Measurements from ENCODE around the gene AQR. TPM values are rescaled to one million over a fixed set of nuclear protein-coding genes. Genes with fewer than 3 reads are reported as not detected.
A peak's percentile ranks its signal among the peaks of the same experiment; 100 is the strongest.
"Not testable (repeated sequence)": the region's sequence is repeated elsewhere in the genome, so short reads cannot be mapped to it uniquely, and the experiment has no call there.

AQR gene
- total RNA-seq, 1 donor from 2014 or later = 19.8 TPM

DNA sequence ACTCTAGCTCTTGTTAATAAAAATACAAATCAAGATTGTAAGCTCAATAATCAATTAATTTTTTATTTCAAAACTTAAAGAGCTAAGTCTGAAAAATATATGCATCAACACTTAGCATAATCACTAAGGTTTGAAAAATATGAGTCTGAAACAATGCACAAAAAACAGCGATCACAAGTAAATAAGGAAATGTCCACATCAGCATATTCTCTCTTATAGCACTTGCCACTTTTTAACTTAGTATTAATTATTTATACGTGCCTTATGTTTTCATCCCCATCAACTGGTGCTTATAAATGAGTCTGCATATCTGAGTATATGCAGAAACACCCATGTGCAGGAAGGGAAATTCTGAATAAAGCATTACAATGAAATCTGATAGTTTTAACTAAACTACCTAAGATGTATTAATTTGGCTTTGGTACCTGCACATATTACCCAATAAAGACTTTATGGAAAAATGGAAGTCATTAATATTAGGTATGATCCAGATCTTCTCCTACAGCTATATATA, 28.3 kb downstream of the AQR start:
- H3K9ac ChIP-seq (ENCODE audit: low read depth in 1 of 3, low read length in 3 of 3) = no peak overlapping the region
- no peak overlapping the region for H3K27ac ChIP-seq (ENCODE audit: low read depth, low read length)
- H3K27me3 ChIP-seq (ENCODE audit: control insufficient read depth in 3 of 3, insufficient read depth in 3 of 3, low read length in 3 of 3) = no peaks in the 10 kb centered on the region
- peaks cover 3 to 37% (median 28%) of the 10 kb centered on the region in 3 donors for H3K36me3 ChIP-seq (ENCODE audit: control insufficient read depth in 3 of 3, insufficient read depth in 3 of 3, low read length in 3 of 3)
- no peaks in the 10 kb centered on the region for H3K4me1 ChIP-seq (ENCODE audit: control insufficient read depth in 3 of 3, insufficient read depth in 3 of 3, low read length in 3 of 3)
- H3K4me3 ChIP-seq (ENCODE audit: low read length in 3 of 3) = no peak overlapping the region
- no peaks in the 10 kb centered on the region for H3K9me3 ChIP-seq (ENCODE audit: control insufficient read depth in 3 of 3, low read length in 3 of 3)

DNA sequence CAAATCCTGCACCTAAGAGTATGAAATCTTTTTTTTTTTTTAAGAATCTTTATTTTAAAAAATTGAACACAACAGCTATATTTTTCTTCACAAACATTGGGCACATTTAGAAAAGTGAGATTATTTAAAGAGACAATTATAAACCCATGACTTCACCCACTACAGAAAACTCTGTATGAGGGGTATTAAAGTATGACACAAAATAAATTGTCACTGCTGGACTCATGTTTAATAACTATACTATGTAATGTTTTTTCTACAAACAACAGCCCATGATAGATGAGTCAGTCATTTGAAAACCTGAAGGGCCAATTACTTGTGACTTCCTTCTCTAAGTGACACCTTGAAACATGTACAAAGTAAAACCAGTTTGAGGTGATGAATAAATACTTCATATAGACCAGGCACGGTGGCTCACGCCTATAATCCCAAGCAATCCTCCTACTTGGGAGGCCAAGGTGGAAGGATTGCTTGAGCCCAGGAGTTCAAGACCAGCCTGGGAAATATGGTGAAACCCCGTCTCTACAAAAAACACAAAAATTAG, 36.0 kb downstream of the AQR start:
- Histone ChIP-seq H3K27ac (ENCODE audit: low read depth, low read length) (no peak overlapping the region), H3K36me3 (ENCODE audit: control insufficient read depth in 3 of 3, insufficient read depth in 3 of 3, low read length in 3 of 3) (peaks cover 23 to 51% (median 40%) of the 10 kb centered on the region in 3 donors), H3K9me3 (ENCODE audit: control insufficient read depth in 3 of 3, low read length in 3 of 3) (no peaks in the 10 kb centered on the region), H3K9ac (ENCODE audit: low read depth in 1 of 3, low read length in 3 of 3) (no peak overlapping the region), H3K27me3 (ENCODE audit: control insufficient read depth in 3 of 3, insufficient read depth in 3 of 3, low read length in 3 of 3) (no peaks in the 10 kb centered on the region), H3K4me3 (ENCODE audit: low read length in 3 of 3) (no peak overlapping the region), H3K4me1 (ENCODE audit: control insufficient read depth in 3 of 3, insufficient read depth in 3 of 3, low read length in 3 of 3) (no peaks in the 10 kb centered on the region)

DNA sequence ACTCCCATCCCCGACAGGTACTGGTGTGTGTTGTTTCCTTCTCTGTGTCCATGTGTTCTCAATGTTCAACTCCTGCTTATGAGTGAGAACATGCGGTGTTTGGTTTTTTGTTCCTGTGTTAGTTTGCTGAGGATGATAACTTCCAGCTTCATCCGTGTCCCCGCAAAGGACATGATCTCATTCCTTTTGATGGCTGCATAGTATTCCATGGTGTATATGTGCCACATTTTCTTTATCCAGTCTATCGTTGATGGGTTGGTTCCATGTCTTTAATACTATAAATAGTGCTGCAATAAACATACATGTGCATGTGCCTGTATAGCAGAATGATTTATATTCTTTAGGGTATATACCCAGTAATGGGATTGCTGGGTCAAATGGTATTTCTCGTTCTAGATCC, 41.2 kb downstream of the AQR start:
- peaks cover 21 to 54% (median 33%) of the 10 kb centered on the region in 3 donors for H3K36me3 ChIP-seq (ENCODE audit: control insufficient read depth in 3 of 3, insufficient read depth in 3 of 3, low read length in 3 of 3)

DNA sequence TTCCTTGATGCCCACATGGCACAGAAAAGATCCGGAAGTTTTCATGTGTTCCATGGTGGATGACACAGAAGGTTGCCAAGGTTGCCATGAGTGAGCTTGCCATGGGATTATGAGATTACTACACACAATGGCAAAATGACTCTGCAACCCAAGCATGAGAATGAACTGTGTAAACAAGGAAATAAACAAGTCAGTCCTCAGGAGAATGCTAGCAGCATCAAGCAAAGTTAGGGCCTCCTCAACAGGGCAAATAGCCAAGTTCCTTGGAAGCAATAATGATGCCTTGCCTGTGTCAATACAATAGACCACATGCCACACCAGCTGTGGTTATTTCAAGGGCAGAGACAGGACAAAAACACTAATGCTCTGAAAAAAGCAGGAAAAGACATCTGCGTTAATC, 41.8 kb downstream of the AQR start:
- H3K4me1 ChIP-seq (ENCODE audit: control insufficient read depth in 3 of 3, insufficient read depth in 3 of 3, low read length in 3 of 3) = no peaks in the 10 kb centered on the region
- no peaks in the 10 kb centered on the region for H3K9me3 ChIP-seq (ENCODE audit: control insufficient read depth in 3 of 3, low read length in 3 of 3)
- peaks cover 21 to 52% (median 33%) of the 10 kb centered on the region in 3 donors for H3K36me3 ChIP-seq (ENCODE audit: control insufficient read depth in 3 of 3, insufficient read depth in 3 of 3, low read length in 3 of 3)
- H3K27me3 ChIP-seq (ENCODE audit: control insufficient read depth in 3 of 3, insufficient read depth in 3 of 3, low read length in 3 of 3) = no peaks in the 10 kb centered on the region
- no peak overlapping the region for H3K4me3 ChIP-seq (ENCODE audit: low read length in 3 of 3)
- no peak overlapping the region for H3K27ac ChIP-seq (ENCODE audit: low read depth, low read length)
- no peak overlapping the region for H3K9ac ChIP-seq (ENCODE audit: low read depth in 1 of 3, low read length in 3 of 3)

More for the DNA sequence above, 41.2 kb downstream of the AQR start:
- not testable (repeated sequence) for H3K27me3 ChIP-seq (ENCODE audit: control insufficient read depth in 3 of 3, insufficient read depth in 3 of 3, low read length in 3 of 3); H3K4me3 ChIP-seq (ENCODE audit: low read length in 3 of 3); H3K9me3 ChIP-seq (ENCODE audit: control insufficient read depth in 3 of 3, low read length in 3 of 3); H3K27ac ChIP-seq (ENCODE audit: low read depth, low read length); H3K4me1 ChIP-seq (ENCODE audit: control insufficient read depth in 3 of 3, insufficient read depth in 3 of 3, low read length in 3 of 3); H3K9ac ChIP-seq (ENCODE audit: low read depth in 1 of 3, low read length in 3 of 3)

DNA sequence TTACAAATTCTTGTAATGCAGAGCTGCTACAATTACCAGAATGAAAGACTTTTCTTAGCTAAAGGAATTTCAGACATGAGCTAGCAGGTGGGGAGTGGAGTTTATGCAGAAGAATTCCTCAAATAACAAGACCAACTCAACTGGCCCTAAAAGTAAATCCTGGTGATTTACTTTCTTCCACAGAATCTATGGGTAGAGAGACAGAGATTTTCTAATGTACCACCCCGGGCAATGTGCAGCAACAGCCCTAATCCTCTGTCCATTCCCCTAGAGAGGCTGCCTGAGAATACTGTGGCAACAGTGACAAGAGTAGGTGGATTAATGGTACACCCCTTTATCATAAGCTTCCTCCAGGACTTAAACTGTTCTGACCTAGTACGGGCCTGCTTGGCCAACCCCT, 55.2 kb downstream of the AQR start:
- no peak overlapping the region for H3K9ac ChIP-seq (ENCODE audit: low read depth in 1 of 3, low read length in 3 of 3)
- H3K27me3 ChIP-seq (ENCODE audit: control insufficient read depth in 3 of 3, insufficient read depth in 3 of 3, low read length in 3 of 3) = no peaks in the 10 kb centered on the region
- H3K36me3 ChIP-seq (ENCODE audit: control insufficient read depth in 3 of 3, insufficient read depth in 3 of 3, low read length in 3 of 3) = peaks cover 15 to 54% (median 33%) of the 10 kb centered on the region in 3 donors
- no peaks in the 10 kb centered on the region for H3K9me3 ChIP-seq (ENCODE audit: control insufficient read depth in 3 of 3, low read length in 3 of 3)
- H3K4me1 ChIP-seq (ENCODE audit: control insufficient read depth in 3 of 3, insufficient read depth in 3 of 3, low read length in 3 of 3) = no peaks in the 10 kb centered on the region
- H3K27ac ChIP-seq (ENCODE audit: low read depth, low read length) = no peak overlapping the region
- no peak overlapping the region for H3K4me3 ChIP-seq (ENCODE audit: low read length in 3 of 3)

DNA sequence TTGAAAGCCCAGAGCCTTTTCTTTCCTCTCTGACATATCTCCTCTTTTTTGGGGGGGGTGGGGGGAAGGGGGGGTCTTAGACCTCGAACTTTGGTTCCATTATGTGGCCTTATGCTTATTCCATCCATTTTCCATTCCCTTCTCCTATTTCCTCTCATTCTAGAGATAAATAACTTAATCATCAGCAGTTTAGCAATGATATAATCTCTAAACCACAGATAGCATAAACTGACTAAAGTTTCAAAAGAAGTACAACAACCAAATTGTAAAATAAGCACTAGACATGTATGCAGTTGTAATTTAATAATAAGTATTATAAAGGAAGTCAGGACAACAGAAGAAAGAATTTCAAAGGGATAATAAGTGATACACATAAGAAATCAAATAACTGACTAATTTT, 64.5 kb downstream of the AQR start:
- Histone ChIP-seq H3K27me3 (ENCODE audit: control insufficient read depth in 3 of 3, insufficient read depth in 3 of 3, low read length in 3 of 3) (no peaks in the 10 kb centered on the region), H3K9ac (ENCODE audit: low read depth in 1 of 3, low read length in 3 of 3) (no peak overlapping the region), H3K4me1 (ENCODE audit: control insufficient read depth in 3 of 3, insufficient read depth in 3 of 3, low read length in 3 of 3) (peaks cover 4 to 5% (median 5%) of the 10 kb centered on the region in 3 donors), H3K4me3 (ENCODE audit: low read length in 3 of 3) (no peak overlapping the region), H3K36me3 (ENCODE audit: control insufficient read depth in 3 of 3, insufficient read depth in 3 of 3, low read length in 3 of 3) (peaks cover 6 to 34% (median 14%) of the 10 kb centered on the region in 3 donors), H3K9me3 (ENCODE audit: control insufficient read depth in 3 of 3, low read length in 3 of 3) (no peaks in the 10 kb centered on the region), H3K27ac (ENCODE audit: low read depth, low read length) (no peak overlapping the region)

DNA sequence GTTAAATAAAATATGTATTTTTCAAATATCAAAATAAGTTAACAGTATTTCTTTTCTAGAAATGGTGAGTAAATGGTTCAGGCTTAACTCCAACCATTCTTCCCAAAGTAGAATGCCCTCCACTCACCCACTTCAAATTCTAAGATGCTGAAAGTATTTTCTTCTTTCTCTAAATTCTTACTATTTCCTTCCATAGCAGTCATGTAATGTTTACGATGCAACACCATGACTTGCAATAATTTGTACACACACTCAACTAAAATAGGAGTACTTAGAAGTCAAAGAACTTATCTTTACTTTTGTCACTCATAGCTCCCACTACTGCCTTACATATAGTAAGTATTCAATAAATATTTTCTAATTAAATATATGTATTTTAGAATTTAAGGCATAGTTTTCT, 65.0 kb downstream of the AQR start:
- Histone ChIP-seq H3K27me3 (ENCODE audit: control insufficient read depth in 3 of 3, insufficient read depth in 3 of 3, low read length in 3 of 3) (no peaks in the 10 kb centered on the region), H3K36me3 (ENCODE audit: control insufficient read depth in 3 of 3, insufficient read depth in 3 of 3, low read length in 3 of 3) (peaks cover 6 to 32% (median 14%) of the 10 kb centered on the region in 3 donors), H3K4me1 (ENCODE audit: control insufficient read depth in 3 of 3, insufficient read depth in 3 of 3, low read length in 3 of 3) (peaks cover 4 to 5% (median 5%) of the 10 kb centered on the region in 3 donors), H3K27ac (ENCODE audit: low read depth, low read length) (no peak overlapping the region), H3K4me3 (ENCODE audit: low read length in 3 of 3) (no peak overlapping the region), H3K9me3 (ENCODE audit: control insufficient read depth in 3 of 3, low read length in 3 of 3) (no peaks in the 10 kb centered on the region), H3K9ac (ENCODE audit: low read depth in 1 of 3, low read length in 3 of 3) (no peak overlapping the region)

DNA sequence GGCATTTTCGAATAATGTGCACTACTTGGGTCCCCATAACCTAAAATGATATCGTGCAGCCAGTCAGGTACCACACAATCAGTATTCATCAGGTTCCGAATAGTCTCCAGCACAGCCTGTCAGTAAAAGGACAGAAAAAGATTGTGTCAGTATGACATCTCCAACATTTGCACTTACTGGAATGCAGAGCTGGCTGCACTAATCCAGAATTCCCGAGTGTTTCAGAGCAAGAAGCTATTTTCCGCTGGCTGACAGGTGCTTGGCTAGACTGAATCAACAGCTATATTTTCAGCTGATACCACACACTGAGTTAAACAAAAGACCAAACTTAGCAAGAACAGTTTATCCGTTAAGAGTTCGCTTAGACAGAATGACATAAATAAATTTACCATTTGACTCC, 68.8 kb downstream of the AQR start:
- Histone ChIP-seq H3K9ac (ENCODE audit: low read depth in 1 of 3, low read length in 3 of 3) (peak overlapping the region in 1 of 3 donors; percentile 49), H3K4me3 (ENCODE audit: low read length in 3 of 3) (no peak overlapping the region), H3K36me3 (ENCODE audit: control insufficient read depth in 3 of 3, insufficient read depth in 3 of 3, low read length in 3 of 3) (peaks cover 0 to 25% (median 24%) of the 10 kb centered on the region in 3 donors), H3K27me3 (ENCODE audit: control insufficient read depth in 3 of 3, insufficient read depth in 3 of 3, low read length in 3 of 3) (no peaks in the 10 kb centered on the region), H3K4me1 (ENCODE audit: control insufficient read depth in 3 of 3, insufficient read depth in 3 of 3, low read length in 3 of 3) (peaks cover 4 to 5% (median 5%) of the 10 kb centered on the region in 3 donors), H3K9me3 (ENCODE audit: control insufficient read depth in 3 of 3, low read length in 3 of 3) (no peaks in the 10 kb centered on the region), H3K27ac (ENCODE audit: low read depth, low read length) (peak overlapping the region; percentile 43)

DNA sequence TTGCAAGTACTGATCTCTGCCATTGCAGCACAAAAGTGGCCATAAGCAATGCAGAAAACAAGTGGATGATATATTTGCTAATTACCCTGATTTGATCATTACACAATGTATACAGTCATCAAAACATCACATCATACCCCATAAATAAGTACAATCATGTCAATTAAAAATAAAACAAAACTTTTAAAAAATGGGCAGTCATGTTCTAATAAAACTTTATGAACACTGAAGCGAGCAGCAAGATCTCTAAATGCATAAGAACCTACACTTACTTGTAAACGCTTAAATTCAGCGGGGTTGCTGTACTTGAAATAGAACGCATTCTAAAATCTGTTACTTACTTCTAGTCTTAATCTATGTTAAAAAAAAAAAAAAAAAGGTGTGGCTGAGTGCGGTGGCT, 73.4 kb downstream of the AQR start:
- Histone ChIP-seq H3K27me3 (ENCODE audit: control insufficient read depth in 3 of 3, insufficient read depth in 3 of 3, low read length in 3 of 3) (no peaks in the 10 kb centered on the region), H3K9ac (ENCODE audit: low read depth in 1 of 3, low read length in 3 of 3) (no peak overlapping the region), H3K4me3 (ENCODE audit: low read length in 3 of 3) (no peak overlapping the region), H3K9me3 (ENCODE audit: control insufficient read depth in 3 of 3, low read length in 3 of 3) (peaks cover 0 to 4% (median 0%) of the 10 kb centered on the region in 3 donors), H3K27ac (ENCODE audit: low read depth, low read length) (no peak overlapping the region), H3K4me1 (ENCODE audit: control insufficient read depth in 3 of 3, insufficient read depth in 3 of 3, low read length in 3 of 3) (peaks cover 4 to 5% (median 5%) of the 10 kb centered on the region in 3 donors), H3K36me3 (ENCODE audit: control insufficient read depth in 3 of 3, insufficient read depth in 3 of 3, low read length in 3 of 3) (peaks cover 12 to 39% (median 37%) of the 10 kb centered on the region in 3 donors)

DNA sequence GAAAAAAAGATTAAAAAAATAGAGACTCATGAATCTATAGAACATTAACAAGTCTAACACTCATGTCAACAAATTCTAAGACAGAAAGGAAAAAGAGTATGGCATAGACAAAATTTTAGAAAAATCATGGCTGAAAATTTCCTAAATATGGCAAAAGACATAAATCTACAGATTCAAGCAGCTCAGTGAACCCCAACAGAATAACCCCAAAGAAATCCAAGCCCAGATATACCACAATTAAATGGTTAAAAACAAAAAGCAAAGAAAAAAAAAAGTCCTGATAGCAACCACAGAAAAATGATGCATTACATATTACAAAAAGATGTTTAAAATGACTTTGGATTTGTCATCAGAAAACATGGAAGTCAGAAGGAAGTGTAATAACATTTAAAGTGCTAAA, 75.6 kb downstream of the AQR start:
- Histone ChIP-seq H3K4me1 (ENCODE audit: control insufficient read depth in 3 of 3, insufficient read depth in 3 of 3, low read length in 3 of 3) (no peaks in the 10 kb centered on the region), H3K36me3 (ENCODE audit: control insufficient read depth in 3 of 3, insufficient read depth in 3 of 3, low read length in 3 of 3) (peaks cover 12 to 47% (median 31%) of the 10 kb centered on the region in 3 donors), H3K4me3 (ENCODE audit: low read length in 3 of 3) (no peak overlapping the region), H3K9me3 (ENCODE audit: control insufficient read depth in 3 of 3, low read length in 3 of 3) (peaks cover 0 to 4% (median 0%) of the 10 kb centered on the region in 3 donors), H3K27ac (ENCODE audit: low read depth, low read length) (no peak overlapping the region), H3K9ac (ENCODE audit: low read depth in 1 of 3, low read length in 3 of 3) (no peak overlapping the region), H3K27me3 (ENCODE audit: control insufficient read depth in 3 of 3, insufficient read depth in 3 of 3, low read length in 3 of 3) (no peaks in the 10 kb centered on the region)

Data from skeletal muscle tissue (tissue), 4 donors.